ENCODE measurements around the gene BCL7C. TPM values are rescaled to one million over a fixed set of nuclear protein-coding genes. Genes with fewer than 3 reads are reported as not detected.
A peak's percentile ranks its signal among the peaks of the same experiment; 100 is the strongest.

Gene BCL7C
- total and polyA plus RNA-seq, 2 donors from 2014 or later: 40.0 to 77.9 TPM

GRCh38 chr16:30885196-30885595, 8.7 kb downstream of the BCL7C start:
- DNase-seq (no peak), FAIRE-seq (no peak)
- H3K27me3 ChIP-seq (ENCODE audit: control insufficient read depth, insufficient read depth, low read length): no peaks in the 10 kb centered on the region
- intact Hi-C loops (cut with DNase I): no loop called here
- H3K9me3 ChIP-seq (ENCODE audit: control insufficient read depth in 2 of 3, insufficient read depth in 1 of 3, low read length in 3 of 3): no peaks in the 10 kb centered on the region
- no peak overlapping the region for H3K9ac ChIP-seq (ENCODE audit: low read length in 3 of 3)
- TF ChIP-seq, protein P1, sequence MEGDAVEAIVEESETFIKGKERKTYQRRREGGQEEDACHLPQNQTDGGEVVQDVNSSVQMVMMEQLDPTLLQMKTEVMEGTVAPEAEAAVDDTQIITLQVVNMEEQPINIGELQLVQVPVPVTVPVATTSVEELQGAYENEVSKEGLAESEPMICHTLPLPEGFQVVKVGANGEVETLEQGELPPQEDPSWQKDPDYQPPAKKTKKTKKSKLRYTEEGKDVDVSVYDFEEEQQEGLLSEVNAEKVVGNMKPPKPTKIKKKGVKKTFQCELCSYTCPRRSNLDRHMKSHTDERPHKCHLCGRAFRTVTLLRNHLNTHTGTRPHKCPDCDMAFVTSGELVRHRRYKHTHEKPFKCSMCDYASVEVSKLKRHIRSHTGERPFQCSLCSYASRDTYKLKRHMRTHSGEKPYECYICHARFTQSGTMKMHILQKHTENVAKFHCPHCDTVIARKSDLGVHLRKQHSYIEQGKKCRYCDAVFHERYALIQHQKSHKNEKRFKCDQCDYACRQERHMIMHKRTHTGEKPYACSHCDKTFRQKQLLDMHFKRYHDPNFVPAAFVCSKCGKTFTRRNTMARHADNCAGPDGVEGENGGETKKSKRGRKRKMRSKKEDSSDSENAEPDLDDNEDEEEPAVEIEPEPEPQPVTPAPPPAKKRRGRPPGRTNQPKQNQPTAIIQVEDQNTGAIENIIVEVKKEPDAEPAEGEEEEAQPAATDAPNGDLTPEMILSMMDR (IDR thresholded peaks at IDR 0.05; ENCODE audit: borderline replicate concordance, extremely low read depth, insufficient read depth): no peak
- H3K36me3 ChIP-seq (ENCODE audit: control insufficient read depth in 2 of 3, insufficient read depth in 3 of 3, low read length in 3 of 3): peaks cover 5 to 16% (median 5%) of the 10 kb centered on the region in 3 donors
- H3K27ac ChIP-seq (ENCODE audit: low read depth in 2 of 2, low read length in 2 of 2): no peak overlapping the region
- peaks cover 0 to 15% (median 0%) of the 10 kb centered on the region in 3 donors for H3K4me1 ChIP-seq (ENCODE audit: control insufficient read depth in 2 of 3, insufficient read depth in 2 of 3, low read depth in 1 of 3, low read length in 3 of 3)
- H3K4me3 ChIP-seq (ENCODE audit: low read length in 3 of 3): no peak overlapping the region

GRCh38 chr16:30884760-30885159, 9.1 kb downstream of the BCL7C start:
- no peak overlapping the region for H3K4me3 ChIP-seq (ENCODE audit: low read length in 3 of 3)
- H3K36me3 ChIP-seq (ENCODE audit: control insufficient read depth in 2 of 3, insufficient read depth in 3 of 3, low read length in 3 of 3): peaks cover 5 to 16% (median 5%) of the 10 kb centered on the region in 3 donors
- H3K27ac ChIP-seq (ENCODE audit: low read depth in 2 of 2, low read length in 2 of 2): no peak overlapping the region

DNA sequence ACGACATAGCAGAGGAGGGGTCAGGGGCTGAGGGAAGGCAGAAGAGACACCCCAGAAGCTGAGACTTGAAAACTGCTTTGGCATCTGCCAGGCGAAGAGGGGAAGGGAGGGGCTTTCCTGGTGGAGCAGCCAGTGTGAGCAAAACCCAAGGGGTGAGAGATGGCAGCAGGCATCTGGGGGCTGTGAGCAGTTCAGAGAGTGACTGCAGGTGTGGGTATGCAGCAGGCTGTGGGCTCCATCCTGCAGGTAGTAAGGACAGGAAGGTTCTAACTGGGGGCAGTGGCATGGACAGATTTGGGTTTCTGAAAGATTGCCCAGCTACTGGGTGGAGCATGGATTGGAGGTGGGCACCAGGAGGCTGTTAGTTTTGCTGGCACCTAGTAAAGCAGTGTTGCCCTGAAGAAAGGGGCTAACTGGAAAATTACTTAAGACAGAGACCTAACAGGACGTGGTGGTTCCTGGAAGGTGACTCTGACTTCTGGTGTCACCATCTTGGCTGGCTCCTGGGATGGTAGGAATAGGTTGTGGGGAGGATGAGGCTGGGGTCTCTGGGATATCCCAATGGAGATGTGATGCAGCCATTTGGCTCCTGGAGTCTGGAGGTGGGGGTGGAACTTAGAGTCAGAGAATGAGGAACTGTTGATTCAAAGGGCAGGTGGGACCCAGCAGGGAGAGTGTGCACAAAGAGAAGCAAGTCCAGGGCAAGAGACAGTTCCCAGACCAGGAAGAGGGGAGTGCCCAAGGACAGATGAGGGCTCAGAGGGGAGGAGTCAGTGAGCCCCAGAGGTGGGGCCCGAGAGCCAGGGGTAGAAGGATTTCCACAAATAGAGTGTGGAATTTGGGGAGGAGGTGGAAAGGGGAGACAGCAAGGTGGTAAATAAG, 11.2 kb downstream of the BCL7C start:
- DNase-seq: no peak
- Histone ChIP-seq H3K4me1 (ENCODE audit: control insufficient read depth in 2 of 3, insufficient read depth in 2 of 3, low read depth in 1 of 3, low read length in 3 of 3) (peaks cover 0 to 13% (median 0%) of the 10 kb centered on the region in 3 donors), H3K27me3 (ENCODE audit: control insufficient read depth, insufficient read depth, low read length) (no peaks in the 10 kb centered on the region), H3K36me3 (ENCODE audit: control insufficient read depth in 2 of 3, insufficient read depth in 3 of 3, low read length in 3 of 3) (peaks cover 0 to 9% (median 2%) of the 10 kb centered on the region in 3 donors), H3K27ac (ENCODE audit: low read depth in 2 of 2, low read length in 2 of 2) (peak overlapping the region in 1 of 2 donors; percentile 44), H3K9ac (ENCODE audit: low read length in 3 of 3) (no peak overlapping the region), H3K4me3 (ENCODE audit: low read length in 3 of 3) (no peak overlapping the region), H3K9me3 (ENCODE audit: control insufficient read depth in 2 of 3, insufficient read depth in 1 of 3, low read length in 3 of 3) (no peaks in the 10 kb centered on the region)
- TF ChIP-seq, protein P1 (IDR thresholded peaks at IDR 0.05; ENCODE audit: borderline replicate concordance, extremely low read depth, insufficient read depth): no peak
- intact Hi-C loops (cut with DNase I): no loop called here
- FAIRE-seq: no peak

More at GRCh38 chr16:30884760-30885159, 9.1 kb downstream of the BCL7C start:
- DNase-seq (no peak), FAIRE-seq (no peak)
- no peak overlapping the region for H3K9ac ChIP-seq (ENCODE audit: low read length in 3 of 3)
- TF ChIP-seq, protein P1 (IDR thresholded peaks at IDR 0.05; ENCODE audit: borderline replicate concordance, extremely low read depth, insufficient read depth): no peak
- intact Hi-C loops (cut with DNase I): no loop called here
- H3K4me1 ChIP-seq (ENCODE audit: control insufficient read depth in 2 of 3, insufficient read depth in 2 of 3, low read depth in 1 of 3, low read length in 3 of 3): peaks cover 0 to 15% (median 0%) of the 10 kb centered on the region in 3 donors
- H3K9me3 ChIP-seq (ENCODE audit: control insufficient read depth in 2 of 3, insufficient read depth in 1 of 3, low read length in 3 of 3): no peaks in the 10 kb centered on the region
- H3K27me3 ChIP-seq (ENCODE audit: control insufficient read depth, insufficient read depth, low read length): no peaks in the 10 kb centered on the region
